C4-2B (cell line): ENCODE measurements around the gene MCM3AP.

Source experiments
- CTCF ChIP-seq: fragments of 450-650 bp; conservative IDR thresholded peaks from 2 replicates; pipeline ENCODE4 v1.5.1; 2017; ENCODE audit warnings: mild to moderate bottlenecking
- ZFX ChIP-seq: fragments of 450-650 bp; IDR thresholded peaks from 2 replicates; pipeline ENCODE4 v1.6.1; 2017

DNA sequence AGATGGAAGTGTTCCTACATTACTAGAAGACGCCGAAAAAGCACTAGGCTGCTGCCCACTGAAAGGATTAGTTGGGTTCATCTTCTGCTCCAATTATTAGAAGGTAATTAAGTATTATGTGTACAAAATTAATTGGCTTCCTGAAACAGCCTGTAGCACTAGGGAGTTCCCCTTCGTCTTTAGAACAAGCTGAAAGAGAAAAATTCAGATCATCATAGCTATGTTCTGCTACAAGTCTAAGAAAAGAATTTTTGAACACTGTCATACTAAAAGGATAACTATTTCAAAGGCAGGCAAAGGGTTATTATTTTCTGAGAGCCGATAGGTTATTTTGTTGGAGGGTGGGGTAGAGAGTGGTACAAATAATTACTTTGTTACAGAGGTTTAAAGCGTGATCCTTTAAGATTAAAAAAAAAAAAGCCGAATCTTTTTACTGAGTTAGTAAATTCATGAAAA is at the start of gene MCM3AP:
- TF ChIP-seq CTCF (no peak), ZFX (no peak)
